K562 (cell line): ENCODE results near the gene FAM174C. TPM values are rescaled to one million over a fixed set of nuclear protein-coding genes. Genes with fewer than 3 reads are reported as not detected.
A peak's percentile ranks its signal among the peaks of the same experiment; 100 is the strongest.

Experiments
- ATAC-seq: fragments of 200-7000 bp; cut with Tn5 transposase; 3 replicates; pipeline ENCODE4 v1.9.1; 2020; ENCODE audit warnings: moderate library complexity
- BruUV-seq: library from RNA; stranded (reverse); fragments of 400-500 nt; replicated peaks from 2 replicates; lab custom pipeline; 2021; lab: Mats Ljungman, UMichigan
- CTCF ChIA-PET: fragments of 300-600 bp; formaldehyde crosslinking; extraction: SDS; loops from one replicate; lab custom pipeline; 2021; ENCODE audit warnings: low intra/inter-chr PET ratio; lab: Yijun Ruan, JAX
- POLR2A ChIA-PET: fragments of 300-600, 350-650 bp; sonication (Branson Sonifier 250); formaldehyde crosslinking; extraction: SDS; loops from one replicate; lab custom pipeline; 2021; ENCODE audit warnings: antibody characterized with exemption, inconsistent platforms; lab: Yijun Ruan, JAX
- DNase-seq, 4 experiments: peaks; one replicate each; pipeline versions ENCODE4 v3.0.0 to v3.0.0-alpha.2; 2011 to 2018; ENCODE audit warnings: low spot score in 3 of 4, mixed read lengths in 3 of 4; ENCODE audit errors: extremely low read depth in 1 of 4
- FAIRE-seq: peaks from 2 replicates; lab custom pipeline; 2011; peaks lifted over from hg19 to GRCh38; lab: Jason Lieb, UNC
- H2AFZ ChIP-seq: 2 replicates; pipeline ENCODE4 v1.6.0; 2011; ENCODE audit warnings: low read depth, low read length, control low read depth, inconsistent platforms
- H3K27ac ChIP-seq: fragments of 200-600 bp; 3 replicates; pipeline ENCODE4 v1.8.0; 2011; ENCODE audit warnings: low read depth, mild to moderate bottlenecking, control low read depth, inconsistent platforms, low read length, moderate library complexity, mixed read lengths; ENCODE audit errors: extremely low read depth
- H3K27me3 ChIP-seq, 2 experiments: fragments of 300-600 bp in 1 of 2; 2 replicates in 1 of 2; 3 replicates in 1 of 2; pipeline versions ENCODE4 v1.6.0 to v1.8.0; 2011; ENCODE audit warnings: inconsistent platforms in 2 of 2, low read length in 2 of 2, mild to moderate bottlenecking in 1 of 2, mixed read lengths in 1 of 2, moderate library complexity in 1 of 2; ENCODE audit not compliant: control insufficient read depth in 2 of 2, insufficient read depth in 2 of 2
- H3K36me3 ChIP-seq: fragments of 300-600 bp; 3 replicates; pipeline ENCODE4 v1.8.0; 2011; ENCODE audit warnings: mild to moderate bottlenecking, low read length, inconsistent platforms; ENCODE audit not compliant: control insufficient read depth, insufficient read depth
- H3K4me1 ChIP-seq, 2 experiments: fragments of 200-600 bp in 1 of 2; replicated peaks in 1 of 2; 2 replicates in 1 of 2; 3 replicates in 1 of 2; pipeline versions ENCODE4 v1.5.1 to v1.8.0; 2011; ENCODE audit warnings: inconsistent platforms in 2 of 2, low read length in 2 of 2, mild to moderate bottlenecking in 1 of 2, mixed read lengths in 1 of 2, moderate library complexity in 1 of 2; ENCODE audit not compliant: control insufficient read depth in 2 of 2, insufficient read depth in 2 of 2
- H3K4me2 ChIP-seq: 2 replicates; pipeline ENCODE4 v1.6.1; 2011; ENCODE audit warnings: low read length, control low read depth, inconsistent platforms, mixed read lengths; ENCODE audit not compliant: insufficient read depth
- H3K4me3 ChIP-seq: fragments of 200-600 bp; sonication (generic), shearing (Covaris generic); 2 replicates; pipeline ENCODE4 v1.5.1; 2016; ENCODE audit warnings: control low read depth, inconsistent platforms
- H3K79me2 ChIP-seq: fragments of 200-600 bp; 3 replicates; pipeline ENCODE4 v1.8.0; 2011; ENCODE audit warnings: low read length, inconsistent platforms; ENCODE audit not compliant: control insufficient read depth, insufficient read depth
- H3K9ac ChIP-seq, 2 experiments: 2 replicates each; pipeline versions ENCODE4 v1.6.0 to v1.6.1; 2011; ENCODE audit warnings: low read depth in 2 of 2, low read length in 2 of 2, control low read depth in 1 of 2, inconsistent platforms in 1 of 2, mild to moderate bottlenecking in 1 of 2, mixed read lengths in 1 of 2; ENCODE audit not compliant: insufficient read depth in 1 of 2
- H3K9me1 ChIP-seq: one replicate; pipeline ENCODE4 v1.6.0; 2011; ENCODE audit warnings: inconsistent platforms, mild to moderate bottlenecking, low read length, moderate library complexity; ENCODE audit not compliant: control insufficient read depth, insufficient read depth
- H3K9me3 ChIP-seq: replicated peaks from 2 replicates; pipeline ENCODE4 v1.5.1; 2011; ENCODE audit warnings: low read depth, low read length, inconsistent platforms; ENCODE audit not compliant: control insufficient read depth, insufficient read depth
- H4K20me1 ChIP-seq: replicated peaks from 2 replicates; pipeline ENCODE4 v1.6.1; 2011; ENCODE audit warnings: low read length, inconsistent platforms, mixed read lengths; ENCODE audit not compliant: control insufficient read depth, insufficient read depth
- ASH1L ChIP-seq: fragments of 450-650 bp; IDR thresholded peaks from 2 replicates; pipeline ENCODE4 v1.6.1; 2018; ENCODE audit warnings: borderline replicate concordance, mild to moderate bottlenecking, low read depth; ENCODE audit not compliant: partially characterized antibody
- ESRRA ChIP-seq: fragments of 450-650 bp; IDR thresholded peaks from 2 replicates; pipeline ENCODE4 v1.6.1; 2014; ENCODE audit warnings: low read depth, mild to moderate bottlenecking, moderate library complexity, borderline replicate concordance
- GTF3C2 ChIP-seq: IDR thresholded peaks from 3 replicates; pipeline ENCODE4 v1.6.1; 2011; ENCODE audit warnings: borderline replicate concordance, mild to moderate bottlenecking, moderate library complexity; ENCODE audit not compliant: insufficient read length; ENCODE audit errors: extremely low read depth
- HDAC2 ChIP-seq: fragments of 450-650 bp; IDR thresholded peaks from 2 replicates; pipeline ENCODE4 v1.6.1; 2016; ENCODE audit warnings: mild to moderate bottlenecking
- HNRNPL ChIP-seq: fragments of 200-400 bp; formaldehyde crosslinking; IDR thresholded peaks from 2 replicates; pipeline ENCODE4 v1.6.1; 2017; ENCODE audit warnings: low read depth, mild to moderate bottlenecking, low read length
- ILF3 ChIP-seq: fragments of 450-650 bp; IDR thresholded peaks from 2 replicates; pipeline ENCODE4 v1.6.1; 2018; ENCODE audit warnings: antibody characterized with exemption, mild to moderate bottlenecking, moderate library complexity, borderline replicate concordance
- KDM2B ChIP-seq: fragments of 250-450 bp; sonication (Bioruptor Pico); IDR thresholded peaks from 2 replicates; pipeline ENCODE4 v1.8.0; 2021; ENCODE audit warnings: mild to moderate bottlenecking, moderate library complexity
- L3MBTL2 ChIP-seq: fragments of 450-650 bp; IDR thresholded peaks from 2 replicates; pipeline ENCODE4 v1.6.1; 2016; ENCODE audit warnings: mild to moderate bottlenecking, moderate library complexity
- ZBED1 ChIP-seq: IDR thresholded peaks from 2 replicates; pipeline ENCODE4 v1.6.1; 2014
- ZFP36 ChIP-seq: fragments of 150-350 bp; IDR thresholded peaks from 2 replicates; pipeline ENCODE4 v1.6.1; 2018; ENCODE audit warnings: low read length, low read depth; ENCODE audit not compliant: partially characterized antibody
- ZFX ChIP-seq: sonication (generic); formaldehyde crosslinking; IDR thresholded peaks from 2 replicates; pipeline ENCODE4 v1.8.0; 2022; ENCODE audit warnings: mild to moderate bottlenecking, missing genetic modification reagents, moderate library complexity
- WGBS: fragments of 100-300 bp; shearing (Covaris generic); methylation state at CpG from one replicate; pipeline ENCODE4 v1.1.6; 2016; ENCODE audit warnings: low coverage, mixed read lengths; ENCODE audit not compliant: insufficient coverage; ENCODE audit errors: missing lambda C conversion rate; 5-methylcytosine and 5-hydroxymethylcytosine counted together
- in situ Hi-C: fragments of 300-500 bp; cut with MboI; formaldehyde crosslinking; loops from 4 replicates; pipeline ENCODE4 v1.15.0; 2018; ENCODE audit warnings: inconsistent platforms, mixed read lengths
- intact Hi-C: fragments of 100-400 bp; cut with micrococcal nuclease; formaldehyde crosslinking; loops from 2 replicates; pipeline ENCODE4 v1.14.2; 2022
- polyA plus RNA-seq, 8 experiments: library from polyadenylated mRNA; depleted of rRNA in 4 of 8; stranded (reverse) in 5 of 8; unstranded in 3 of 8; fragments of >200 nt; fragmentation: Nextera tagmentation in 2 of 8; fragmentation: Illumina TruSeq in 1 of 8; extraction: Ambion mirVana in 2 of 8; extraction: Trizol in 1 of 8; gene quantifications; 2 replicates each; pipeline versions ENCODE4 v1.2.1 to v1.2.3, GENCODE V29; 2011 to 2014; ENCODE audit warnings: inconsistent platforms in 1 of 8, missing spikeins in 1 of 8
- total RNA-seq, 7 experiments: library from RNA; depleted of rRNA in 6 of 7; stranded (reverse); fragments of >200 nt in 6 of 7; fragmentation: Illumina TruSeq in 2 of 7; extraction: Trizol in 2 of 7; gene quantifications; 2 replicates each; pipeline versions ENCODE4 v1.2.1 to v1.2.3, GENCODE V29; 2011 to 2021; ENCODE audit warnings: low replicate concordance in 1 of 7

Gene FAM174C
- total and polyA plus RNA-seq, 9 of the 15 experiments (the other 6 are each of a cell fraction or from before 2014, with no cell fraction given) = 0.66 to 89.6 (median 20.3) TPM

DNA sequence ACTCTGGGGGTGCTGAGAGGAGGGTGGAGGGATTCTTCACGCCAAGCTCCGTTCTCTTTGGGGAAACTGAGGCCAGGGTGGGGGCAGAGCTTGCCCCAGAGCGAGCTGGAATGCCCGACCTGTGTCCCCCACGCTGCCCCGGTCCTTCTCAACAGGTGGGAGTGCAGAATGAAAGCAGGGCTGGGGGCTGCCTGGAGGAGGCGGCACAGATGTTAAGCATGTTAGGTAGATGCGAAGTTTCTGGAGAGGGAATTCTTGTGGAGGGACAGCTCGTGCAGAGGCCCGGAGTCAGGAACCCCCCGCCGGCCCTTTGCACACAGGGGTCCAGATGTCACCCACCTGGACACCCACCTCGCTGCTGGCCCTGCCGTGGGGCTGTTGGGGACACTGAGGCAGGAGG, 19.4 kb downstream of the FAM174C start (continued):
- TF ChIP-seq ESRRA (no peak), HNRNPL (no peak), ZFP36 (peak; percentile 94), GTF3C2 (peak; percentile 20), ASH1L (no peak)

DNA sequence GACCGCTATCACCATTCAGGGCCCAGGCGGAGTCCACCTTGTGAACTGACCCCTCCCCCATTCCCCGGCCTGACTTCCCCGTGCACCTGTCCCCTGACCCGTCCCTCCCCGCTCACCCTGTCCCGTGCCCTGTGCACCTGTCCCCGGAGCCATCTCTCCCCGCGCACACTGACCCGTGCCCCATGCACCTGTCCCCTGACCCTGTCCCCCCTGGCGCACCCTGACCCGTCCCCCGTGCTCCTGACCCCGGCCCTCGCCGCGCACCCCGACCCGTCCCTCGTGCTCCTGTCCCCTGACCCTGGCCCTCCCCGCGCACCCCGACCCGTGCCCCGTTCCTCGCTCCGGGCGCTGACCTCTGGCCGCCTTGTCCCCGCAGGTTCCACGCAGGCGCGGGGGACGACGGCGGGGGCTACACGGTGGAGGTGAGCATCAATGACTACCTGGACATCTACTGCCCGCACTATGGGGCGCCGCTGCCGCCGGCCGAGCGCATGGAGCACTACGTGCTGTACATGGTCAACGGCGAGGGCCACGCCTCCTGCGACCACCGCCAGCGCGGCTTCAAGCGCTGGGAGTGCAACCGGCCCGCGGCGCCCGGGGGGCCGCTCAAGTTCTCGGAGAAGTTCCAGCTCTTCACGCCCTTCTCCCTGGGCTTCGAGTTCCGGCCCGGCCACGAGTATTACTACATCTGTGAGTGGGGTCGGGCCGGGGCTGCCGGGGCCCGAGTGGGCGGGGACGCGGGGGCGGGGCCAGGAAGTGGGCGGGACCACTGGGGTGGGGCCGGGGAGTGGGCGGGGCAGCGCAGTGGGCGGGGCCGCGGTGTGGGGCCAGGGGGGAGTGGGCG, 20.1 kb downstream of the FAM174C start:
- peaks cover 22 to 58% of the 10 kb centered on the region in 2 experiments; a peak in 3 of 5 replicates for H3K27me3 ChIP-seq
- WGBS = 3% methylated on average over 53 of the region's 82 CpGs
- peaks cover 4% of the 10 kb centered on the region; the same call in 1 of the 2 replicates for H4K20me1 ChIP-seq
- POLR2A ChIA-PET = interaction anchor here (0.6 kb wide), 1 partner anchor 22 kb away, joined by 3 read pairs; no protein-coding TSS in a partner anchor
- BruUV-seq = no TSS peak
- no peaks in the 10 kb centered on the region for H3K79me2 ChIP-seq
- peak overlapping the region; percentile 66 for H3K4me2 ChIP-seq
- peak overlapping the region in 1 of 2 experiments; percentile 88; a peak in 2 of 4 replicates for H3K9ac ChIP-seq
- peak overlapping the region; percentile 79 for H2AFZ ChIP-seq
- FAIRE-seq (no peak), ATAC-seq (peak; percentile 88), DNase-seq (peak; percentile 63 to 99 (median 98))
- H3K9me1 ChIP-seq = peaks cover 3% of the 10 kb centered on the region
- H3K4me1 ChIP-seq = peaks cover 0 to 79% of the 10 kb centered on the region in 2 experiments; a peak in 3 of 5 replicates
- H3K9me3 ChIP-seq = no peaks in the 10 kb centered on the region
- H3K4me3 ChIP-seq = peak overlapping the region; percentile 40
- in situ Hi-C loops (no loop called here), intact Hi-C loops (no loop called here)
- H3K36me3 ChIP-seq = no peaks in the 10 kb centered on the region
- CTCF ChIA-PET = no interaction called here
- H3K27ac ChIP-seq = no peak overlapping the region
- TF ChIP-seq ZFX (CRISPR knock-in tag) (peak; percentile 37; the same call in 1 of the 2 replicates), ZBED1 (no peak), HDAC2 (no peak), KDM2B (peak; percentile 78; the same call in 1 of the 2 replicates), L3MBTL2 (peak; percentile 82), ILF3 (no peak)
